Ovary (tissue), 3 donors: ENCODE data around the gene ST3GAL4.

Experiments
- POLR2A ChIP-seq: fragments of 450-650 bp; IDR thresholded peaks from one replicate; pipeline ENCODE4 v1.6.1; 2017; ENCODE audit warnings: antibody characterized with exemption, mild to moderate bottlenecking, moderate library complexity
- TF ChIP-seq, protein P1 (sequence below), 3 donors: fragments of 450-650 bp in 2 of 3; fragments of 200-600 bp in 1 of 3; IDR thresholded peaks; one replicate each; pipeline versions ENCODE4 v1.5.1 to v1.8.0; 2016 to 2022; ENCODE audit warnings: antibody characterized with exemption in 3 of 3, mild to moderate bottlenecking in 1 of 3
- donor health status: DM: no; HTN: no; CAD: no.

DNA sequence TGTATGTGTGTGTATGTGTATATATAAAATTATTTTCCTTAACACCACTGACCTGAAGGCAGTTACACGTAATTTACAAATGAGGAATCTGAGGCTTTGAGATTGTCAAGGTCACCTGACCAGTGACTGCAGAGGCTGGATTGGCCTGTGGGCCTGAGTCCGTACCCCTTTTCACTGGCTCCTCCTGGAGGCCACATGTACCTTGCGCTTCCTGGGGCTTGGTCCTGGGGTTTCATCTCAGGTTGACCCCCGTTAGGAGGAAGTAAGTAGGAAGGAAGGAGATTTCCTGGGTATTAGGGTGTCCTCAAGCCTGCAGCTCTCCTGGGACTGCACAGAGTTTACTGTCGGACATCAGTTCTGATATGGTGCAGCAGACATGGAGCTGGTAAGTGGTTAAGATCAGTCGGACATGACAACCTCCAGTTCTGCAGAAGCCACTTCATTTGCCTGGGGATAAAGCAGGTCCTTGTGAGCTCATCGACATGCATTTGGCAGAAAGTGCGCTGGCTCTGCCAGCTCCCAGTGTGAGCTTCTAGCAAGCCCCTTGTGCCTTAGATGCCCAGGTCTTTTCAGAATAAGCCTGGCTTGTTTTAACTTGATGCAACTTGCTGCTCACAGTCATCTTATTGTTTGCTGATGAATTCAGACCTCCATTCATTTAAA is 36.6 kb downstream of the ST3GAL4 start:
- TF ChIP-seq, protein P1, sequence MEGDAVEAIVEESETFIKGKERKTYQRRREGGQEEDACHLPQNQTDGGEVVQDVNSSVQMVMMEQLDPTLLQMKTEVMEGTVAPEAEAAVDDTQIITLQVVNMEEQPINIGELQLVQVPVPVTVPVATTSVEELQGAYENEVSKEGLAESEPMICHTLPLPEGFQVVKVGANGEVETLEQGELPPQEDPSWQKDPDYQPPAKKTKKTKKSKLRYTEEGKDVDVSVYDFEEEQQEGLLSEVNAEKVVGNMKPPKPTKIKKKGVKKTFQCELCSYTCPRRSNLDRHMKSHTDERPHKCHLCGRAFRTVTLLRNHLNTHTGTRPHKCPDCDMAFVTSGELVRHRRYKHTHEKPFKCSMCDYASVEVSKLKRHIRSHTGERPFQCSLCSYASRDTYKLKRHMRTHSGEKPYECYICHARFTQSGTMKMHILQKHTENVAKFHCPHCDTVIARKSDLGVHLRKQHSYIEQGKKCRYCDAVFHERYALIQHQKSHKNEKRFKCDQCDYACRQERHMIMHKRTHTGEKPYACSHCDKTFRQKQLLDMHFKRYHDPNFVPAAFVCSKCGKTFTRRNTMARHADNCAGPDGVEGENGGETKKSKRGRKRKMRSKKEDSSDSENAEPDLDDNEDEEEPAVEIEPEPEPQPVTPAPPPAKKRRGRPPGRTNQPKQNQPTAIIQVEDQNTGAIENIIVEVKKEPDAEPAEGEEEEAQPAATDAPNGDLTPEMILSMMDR (IDR thresholded peaks at IDR 0.05): peak in 1 of 3 donors; percentile 17
- TF ChIP-seq POLR2A: no peak
